SK-N-SH (cell line): ENCODE results near the gene AGBL1.
A peak's percentile ranks its signal among the peaks of the same experiment; 100 is the strongest.

Experiments used
- EZH2phosphoT487 ChIP-seq: fragments of 200-600 bp; sonication (generic); IDR thresholded peaks from 2 replicates; pipeline ENCODE4 v1.6.1; 2017; ENCODE audit warnings: low read depth, mixed run types, mild to moderate bottlenecking, antibody characterized with exemption, moderate library complexity, borderline replicate concordance
- GABPA ChIP-seq: IDR thresholded peaks from 2 replicates; pipeline ENCODE4 v1.4.0; 2012; ENCODE audit warnings: low read depth, mild to moderate bottlenecking
- GATA2 ChIP-seq: sonication (generic); formaldehyde crosslinking; IDR thresholded peaks from 2 replicates; pipeline ENCODE4 v1.5.0; 2020; ENCODE audit warnings: mild to moderate bottlenecking, missing genetic modification reagents
- JUND ChIP-seq: IDR thresholded peaks from 2 replicates; pipeline ENCODE4 v1.4.0; 2012
- NFIC ChIP-seq: IDR thresholded peaks from 2 replicates; pipeline ENCODE4 v1.4.0; 2012; ENCODE audit warnings: borderline replicate concordance
- NRF1 ChIP-seq: IDR thresholded peaks from 2 replicates; pipeline ENCODE4 v1.6.1; 2012; ENCODE audit warnings: low read depth, mild to moderate bottlenecking, low read length
- POLR2AphosphoS5 ChIP-seq: IDR thresholded peaks from 2 replicates; pipeline ENCODE4 v1.6.1; 2012; ENCODE audit warnings: low read depth, low read length
- RFX5 ChIP-seq: IDR thresholded peaks from 2 replicates; pipeline ENCODE4 v1.6.1; 2012; ENCODE audit warnings: mild to moderate bottlenecking, improper control_type of control experiment, low read length
- TEAD4 ChIP-seq: IDR thresholded peaks from 2 replicates; pipeline ENCODE4 v1.4.0; 2012; ENCODE audit warnings: mild to moderate bottlenecking, borderline replicate concordance; ENCODE audit not compliant: insufficient read depth
- YY1 ChIP-seq: IDR thresholded peaks from 2 replicates; pipeline ENCODE4 v1.4.0; 2012; ENCODE audit warnings: low read depth, mild to moderate bottlenecking
- TF ChIP-seq, protein P1 (sequence below): IDR thresholded peaks from 2 replicates; pipeline ENCODE4 v1.6.1; 2012; ENCODE audit warnings: mild to moderate bottlenecking, low read depth, low read length, moderate library complexity
- TF ChIP-seq, protein P2 (sequence below): fragments of 200-600 bp; sonication (generic); IDR thresholded peaks from 2 replicates; pipeline ENCODE4 v1.6.1; 2017; ENCODE audit warnings: antibody characterized with exemption, mild to moderate bottlenecking, moderate library complexity

DNA sequence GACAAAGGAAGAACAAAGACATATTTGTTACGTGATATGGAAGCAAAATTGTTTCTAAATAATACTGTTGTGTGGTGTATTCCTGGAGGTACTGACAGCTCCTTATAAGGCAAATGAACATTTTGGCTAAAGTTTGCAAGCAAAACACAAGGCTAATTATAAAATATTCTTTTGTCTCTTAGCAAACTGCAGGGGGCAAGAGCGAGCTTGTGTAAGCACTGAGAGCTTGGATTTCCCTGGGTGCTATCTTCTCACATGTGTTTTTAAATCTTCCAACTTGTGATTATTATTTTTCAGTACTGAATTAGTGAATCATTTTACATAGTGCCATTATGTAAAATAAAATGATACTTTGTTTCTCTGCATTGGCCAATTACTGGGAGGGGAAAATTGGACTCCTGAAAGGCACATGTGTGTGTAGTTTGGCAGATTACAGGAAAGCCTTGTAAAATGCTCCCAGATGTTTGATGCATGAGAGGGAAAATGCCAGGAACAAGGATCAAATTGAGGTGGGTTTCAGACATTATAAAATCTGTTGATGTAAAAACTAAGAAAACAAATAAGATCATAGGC lies 611.5 kb downstream of the AGBL1 start:
- TF ChIP-seq EZH2phosphoT487 (no peak), GATA2 (CRISPR knock-in tag) (no peak), YY1 (no peak), POLR2AphosphoS5 (no peak), TEAD4 (no peak), GABPA (no peak), NRF1 (no peak), JUND (no peak), RFX5 (no peak), NFIC (no peak)
- TF ChIP-seq, protein P1, sequence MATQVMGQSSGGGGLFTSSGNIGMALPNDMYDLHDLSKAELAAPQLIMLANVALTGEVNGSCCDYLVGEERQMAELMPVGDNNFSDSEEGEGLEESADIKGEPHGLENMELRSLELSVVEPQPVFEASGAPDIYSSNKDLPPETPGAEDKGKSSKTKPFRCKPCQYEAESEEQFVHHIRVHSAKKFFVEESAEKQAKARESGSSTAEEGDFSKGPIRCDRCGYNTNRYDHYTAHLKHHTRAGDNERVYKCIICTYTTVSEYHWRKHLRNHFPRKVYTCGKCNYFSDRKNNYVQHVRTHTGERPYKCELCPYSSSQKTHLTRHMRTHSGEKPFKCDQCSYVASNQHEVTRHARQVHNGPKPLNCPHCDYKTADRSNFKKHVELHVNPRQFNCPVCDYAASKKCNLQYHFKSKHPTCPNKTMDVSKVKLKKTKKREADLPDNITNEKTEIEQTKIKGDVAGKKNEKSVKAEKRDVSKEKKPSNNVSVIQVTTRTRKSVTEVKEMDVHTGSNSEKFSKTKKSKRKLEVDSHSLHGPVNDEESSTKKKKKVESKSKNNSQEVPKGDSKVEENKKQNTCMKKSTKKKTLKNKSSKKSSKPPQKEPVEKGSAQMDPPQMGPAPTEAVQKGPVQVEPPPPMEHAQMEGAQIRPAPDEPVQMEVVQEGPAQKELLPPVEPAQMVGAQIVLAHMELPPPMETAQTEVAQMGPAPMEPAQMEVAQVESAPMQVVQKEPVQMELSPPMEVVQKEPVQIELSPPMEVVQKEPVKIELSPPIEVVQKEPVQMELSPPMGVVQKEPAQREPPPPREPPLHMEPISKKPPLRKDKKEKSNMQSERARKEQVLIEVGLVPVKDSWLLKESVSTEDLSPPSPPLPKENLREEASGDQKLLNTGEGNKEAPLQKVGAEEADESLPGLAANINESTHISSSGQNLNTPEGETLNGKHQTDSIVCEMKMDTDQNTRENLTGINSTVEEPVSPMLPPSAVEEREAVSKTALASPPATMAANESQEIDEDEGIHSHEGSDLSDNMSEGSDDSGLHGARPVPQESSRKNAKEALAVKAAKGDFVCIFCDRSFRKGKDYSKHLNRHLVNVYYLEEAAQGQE: no peak
- TF ChIP-seq, protein P2, sequence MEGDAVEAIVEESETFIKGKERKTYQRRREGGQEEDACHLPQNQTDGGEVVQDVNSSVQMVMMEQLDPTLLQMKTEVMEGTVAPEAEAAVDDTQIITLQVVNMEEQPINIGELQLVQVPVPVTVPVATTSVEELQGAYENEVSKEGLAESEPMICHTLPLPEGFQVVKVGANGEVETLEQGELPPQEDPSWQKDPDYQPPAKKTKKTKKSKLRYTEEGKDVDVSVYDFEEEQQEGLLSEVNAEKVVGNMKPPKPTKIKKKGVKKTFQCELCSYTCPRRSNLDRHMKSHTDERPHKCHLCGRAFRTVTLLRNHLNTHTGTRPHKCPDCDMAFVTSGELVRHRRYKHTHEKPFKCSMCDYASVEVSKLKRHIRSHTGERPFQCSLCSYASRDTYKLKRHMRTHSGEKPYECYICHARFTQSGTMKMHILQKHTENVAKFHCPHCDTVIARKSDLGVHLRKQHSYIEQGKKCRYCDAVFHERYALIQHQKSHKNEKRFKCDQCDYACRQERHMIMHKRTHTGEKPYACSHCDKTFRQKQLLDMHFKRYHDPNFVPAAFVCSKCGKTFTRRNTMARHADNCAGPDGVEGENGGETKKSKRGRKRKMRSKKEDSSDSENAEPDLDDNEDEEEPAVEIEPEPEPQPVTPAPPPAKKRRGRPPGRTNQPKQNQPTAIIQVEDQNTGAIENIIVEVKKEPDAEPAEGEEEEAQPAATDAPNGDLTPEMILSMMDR: peak; percentile 42
